Activated CD8-positive, alpha-beta T cell treated with anti-CD3 and anti-CD28 coated beads for 36 hours (primary cell): ENCODE results near the gene SLC13A4. TPM values are rescaled to one million over a fixed set of nuclear protein-coding genes. Genes with fewer than 3 reads are reported as not detected.
A peak's percentile ranks its signal among the peaks of the same experiment; 100 is the strongest.

Experiments
- ATAC-seq: fragments of 200-7000 bp; cut with Tn5 transposase; one replicate; pipeline ENCODE4 v1.10.0; 2021; ENCODE audit warnings: mild to moderate bottlenecking, moderate library complexity
- CTCF ChIA-PET: fragments of 350-600 bp; sonication (Branson Sonifier 250); formaldehyde crosslinking; loops from one replicate; lab custom pipeline; 2021; ENCODE audit warnings: antibody characterized with exemption; lab: Charles Lee
- POLR2A ChIA-PET: fragments of 350-600 bp; sonication (Branson Sonifier 250); formaldehyde crosslinking; loops from one replicate; lab custom pipeline; 2021; ENCODE audit warnings: antibody characterized with exemption; lab: Charles Lee
- DNase-seq: peaks from one replicate; pipeline ENCODE4 v3.0.0-alpha.2; 2020
- H3K27ac Mint-ChIP-seq: one replicate; pipeline ENCODE4 v1.8.0; 2021; ENCODE audit warnings: mild to moderate bottlenecking, mixed read lengths
- H3K27me3 Mint-ChIP-seq: one replicate; pipeline ENCODE4 v1.8.0; 2021; ENCODE audit warnings: mixed read lengths
- H3K36me3 Mint-ChIP-seq: one replicate; pipeline ENCODE4 v1.8.0; 2021; ENCODE audit warnings: low read depth, mixed read lengths
- H3K4me1 Mint-ChIP-seq: one replicate; pipeline ENCODE4 v1.8.0; 2021; ENCODE audit warnings: low read depth, mixed read lengths
- H3K4me3 Mint-ChIP-seq: one replicate; pipeline ENCODE4 v1.8.0; 2021; ENCODE audit warnings: mild to moderate bottlenecking, moderate library complexity, mixed read lengths
- H3K9me3 Mint-ChIP-seq: one replicate; pipeline ENCODE4 v1.8.0; 2021; ENCODE audit warnings: mixed read lengths
- CTCF ChIP-seq: fragments of 200-600 bp; IDR thresholded peaks from one replicate; pipeline ENCODE4 v1.8.0; 2022; ENCODE audit warnings: antibody characterized with exemption, mild to moderate bottlenecking
- intact Hi-C: fragments of 100-400 bp; cut with micrococcal nuclease; formaldehyde crosslinking; loops from one replicate; pipeline ENCODE4 v1.10.0; 2022
- total RNA-seq, 2 experiments: library from RNA; stranded (reverse); gene quantifications; one replicate each; pipeline ENCODE4 v1.2.3, GENCODE V29; 2021

SLC13A4 gene
- total RNA-seq, 2 experiments from 2014 or later, result not detected

GRCh38 chr7:135650831-135651573 lies 77.0 kb downstream of the SLC13A4 start:
- Mint-ChIP-seq H3K27ac (no peak overlapping the region), H3K36me3 (peaks cover 9% of the 10 kb centered on the region), H3K4me3 (no peak overlapping the region), H3K4me1 (no peaks in the 10 kb centered on the region), H3K27me3 (no peaks in the 10 kb centered on the region), H3K9me3 (no peaks in the 10 kb centered on the region)
- ChIA-PET CTCF (interaction anchor here (1.1 kb wide), 1 partner anchor 30 kb away, joined by 4 read pairs; no protein-coding TSS in a partner anchor), POLR2A (interaction anchor here (0.5 to 1.1 kb wide), 2 partner anchors 21 to 250 kb away, joined by 3 read pairs; no protein-coding TSS in a partner anchor)
- intact Hi-C loops, result no loop called here
- DNase-seq (no peak), ATAC-seq (no peak)
- TF ChIP-seq CTCF, result no peak

GRCh38 chr7:135648235-135648634 lies 79.8 kb downstream of the SLC13A4 start:
- POLR2A ChIA-PET, result no interaction called here
- no peaks in the 10 kb centered on the region for H3K27me3 Mint-ChIP-seq
- CTCF ChIA-PET, result no interaction called here
- no peaks in the 10 kb centered on the region for H3K4me1 Mint-ChIP-seq
- DNase-seq, result no peak
- no peak overlapping the region for H3K4me3 Mint-ChIP-seq
- TF ChIP-seq CTCF, result no peak
- no peak for ATAC-seq
- H3K27ac Mint-ChIP-seq, result no peak overlapping the region
- peaks cover 23% of the 10 kb centered on the region for H3K36me3 Mint-ChIP-seq
- intact Hi-C loops, result loop anchor here (10.0 kb wide), 1 partner anchor 133 kb away; the partner anchor contains the start of gene CNOT4
- no peaks in the 10 kb centered on the region for H3K9me3 Mint-ChIP-seq

GRCh38 chr7:135647755-135648154 lies 80.2 kb downstream of the SLC13A4 start:
- H3K4me3 Mint-ChIP-seq, result no peak overlapping the region
- H3K27me3 Mint-ChIP-seq, result no peaks in the 10 kb centered on the region
- H3K4me1 Mint-ChIP-seq, result no peaks in the 10 kb centered on the region
- no peak for ATAC-seq
- H3K36me3 Mint-ChIP-seq, result peaks cover 26% of the 10 kb centered on the region
- ChIA-PET POLR2A (no interaction called here), CTCF (no interaction called here)
- H3K9me3 Mint-ChIP-seq, result no peaks in the 10 kb centered on the region
- DNase-seq, result no peak
- no peak for TF ChIP-seq CTCF
- no peak overlapping the region for H3K27ac Mint-ChIP-seq
- intact Hi-C loops, result loop anchor here (10.0 kb wide), 1 partner anchor 133 kb away; the partner anchor contains the start of gene CNOT4

GRCh38 chr7:135645296-135645904 lies 82.6 kb downstream of the SLC13A4 start:
- ATAC-seq (peak; percentile 80), DNase-seq (peak; percentile 24)
- TF ChIP-seq CTCF, result peak; percentile 77
- Mint-ChIP-seq H3K9me3 (no peaks in the 10 kb centered on the region), H3K4me1 (no peaks in the 10 kb centered on the region), H3K27me3 (no peaks in the 10 kb centered on the region), H3K27ac (no peak overlapping the region), H3K36me3 (peaks cover 37% of the 10 kb centered on the region), H3K4me3 (no peak overlapping the region)
- ChIA-PET CTCF (interaction anchor here (0.7 to 4.2 kb wide), 38 partner anchors 8 to 394 kb away, joined by 3 to 38 read pairs (median 4); partner anchors contain the start of gene STMP1), POLR2A (no interaction called here)
- intact Hi-C loops, result loop anchor here (1.0 to 10.0 kb wide), 2 partner anchors 131 to 364 kb away; partner anchors contain the start of gene CNOT4
